Measurements from ENCODE around the gene BMP7. TPM values are rescaled to one million over a fixed set of nuclear protein-coding genes. Genes with fewer than 3 reads are reported as not detected.

BMP7 gene
- total and polyA plus RNA-seq, 8 donors, result 0.67 to 22.4 (median 16.2) TPM

DNA sequence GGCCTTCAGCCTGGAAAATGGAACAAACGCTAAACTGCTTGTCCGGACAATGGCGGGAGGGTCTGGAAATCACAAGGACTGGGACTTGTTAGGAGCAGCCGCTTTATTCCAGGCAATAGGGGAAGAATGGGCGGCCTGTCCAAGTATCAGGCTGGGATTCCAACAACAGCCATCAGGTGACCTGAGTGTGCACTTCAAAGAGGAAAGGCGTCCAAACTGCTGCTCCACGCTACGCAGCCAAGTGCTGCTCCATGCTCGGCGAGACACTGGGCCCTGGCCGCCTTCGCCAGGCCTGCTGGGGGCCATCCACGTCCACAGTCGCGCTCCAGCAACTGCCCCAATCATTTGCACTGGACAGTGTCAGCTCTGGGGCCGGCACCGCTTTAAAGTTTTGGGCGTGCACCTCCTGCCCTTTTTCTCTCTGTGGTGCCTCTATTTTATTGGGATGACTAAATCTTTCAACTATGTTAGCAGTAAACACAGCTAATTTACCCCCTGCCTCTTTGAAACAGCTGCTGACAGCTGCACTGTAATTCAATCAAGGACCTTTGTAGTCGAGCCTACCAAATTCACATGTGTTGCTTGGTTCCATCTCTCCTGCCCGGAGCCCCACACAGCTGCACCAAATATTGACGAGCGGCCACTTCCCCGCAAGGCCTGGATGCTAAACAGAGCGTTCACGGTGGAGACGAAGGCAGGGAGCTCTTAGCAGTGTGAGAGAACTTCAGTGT is 98.3 kb downstream of the BMP7 start:
- peak; percentile 57 for ATAC-seq
- Histone ChIP-seq H3K4me1 (no peaks in the 10 kb centered on the region), H3K36me3 (no peaks in the 10 kb centered on the region), H3K9me3 (no peaks in the 10 kb centered on the region), H3K4me3 (no peak overlapping the region), H3K27ac (peak overlapping the region in 1 of 2 donors; percentile 26), H3K27me3 (no peaks in the 10 kb centered on the region)
- intact Hi-C loops (cut with DNase I), result no loop called here
- peak in 2 of 4 donors; percentile 69 to 81 for DNase-seq
- TF ChIP-seq, protein P1, sequence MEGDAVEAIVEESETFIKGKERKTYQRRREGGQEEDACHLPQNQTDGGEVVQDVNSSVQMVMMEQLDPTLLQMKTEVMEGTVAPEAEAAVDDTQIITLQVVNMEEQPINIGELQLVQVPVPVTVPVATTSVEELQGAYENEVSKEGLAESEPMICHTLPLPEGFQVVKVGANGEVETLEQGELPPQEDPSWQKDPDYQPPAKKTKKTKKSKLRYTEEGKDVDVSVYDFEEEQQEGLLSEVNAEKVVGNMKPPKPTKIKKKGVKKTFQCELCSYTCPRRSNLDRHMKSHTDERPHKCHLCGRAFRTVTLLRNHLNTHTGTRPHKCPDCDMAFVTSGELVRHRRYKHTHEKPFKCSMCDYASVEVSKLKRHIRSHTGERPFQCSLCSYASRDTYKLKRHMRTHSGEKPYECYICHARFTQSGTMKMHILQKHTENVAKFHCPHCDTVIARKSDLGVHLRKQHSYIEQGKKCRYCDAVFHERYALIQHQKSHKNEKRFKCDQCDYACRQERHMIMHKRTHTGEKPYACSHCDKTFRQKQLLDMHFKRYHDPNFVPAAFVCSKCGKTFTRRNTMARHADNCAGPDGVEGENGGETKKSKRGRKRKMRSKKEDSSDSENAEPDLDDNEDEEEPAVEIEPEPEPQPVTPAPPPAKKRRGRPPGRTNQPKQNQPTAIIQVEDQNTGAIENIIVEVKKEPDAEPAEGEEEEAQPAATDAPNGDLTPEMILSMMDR (IDR thresholded peaks at IDR 0.05), result no peak

DNA sequence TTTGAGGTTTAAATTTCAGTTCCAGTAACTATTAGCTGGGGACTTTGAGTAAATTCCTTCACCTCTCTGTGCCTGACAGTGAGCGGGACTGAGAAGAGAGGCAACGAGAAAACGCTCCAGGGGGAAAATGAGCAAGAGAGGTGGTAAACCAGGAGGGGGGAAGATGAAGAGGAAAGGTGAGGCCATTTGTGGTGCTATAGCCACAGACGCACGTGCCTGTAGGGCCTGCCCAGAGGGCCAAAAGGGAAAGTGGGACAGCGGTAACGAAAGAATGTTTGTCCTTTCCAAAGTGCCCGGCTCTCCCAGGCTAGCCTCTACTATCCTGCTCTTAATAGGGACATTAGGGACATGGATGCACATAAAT is 99.2 kb downstream of the BMP7 start:
- Histone ChIP-seq H3K4me3 (no peak overlapping the region), H3K9me3 (no peaks in the 10 kb centered on the region), H3K4me1 (no peaks in the 10 kb centered on the region), H3K36me3 (no peaks in the 10 kb centered on the region), H3K27ac (no peak overlapping the region), H3K27me3 (no peaks in the 10 kb centered on the region)
- DNase-seq (no peak), ATAC-seq (no peak)
- intact Hi-C loops (cut with DNase I), result no loop called here
- TF ChIP-seq, protein P1 (IDR thresholded peaks at IDR 0.05), result no peak

DNA sequence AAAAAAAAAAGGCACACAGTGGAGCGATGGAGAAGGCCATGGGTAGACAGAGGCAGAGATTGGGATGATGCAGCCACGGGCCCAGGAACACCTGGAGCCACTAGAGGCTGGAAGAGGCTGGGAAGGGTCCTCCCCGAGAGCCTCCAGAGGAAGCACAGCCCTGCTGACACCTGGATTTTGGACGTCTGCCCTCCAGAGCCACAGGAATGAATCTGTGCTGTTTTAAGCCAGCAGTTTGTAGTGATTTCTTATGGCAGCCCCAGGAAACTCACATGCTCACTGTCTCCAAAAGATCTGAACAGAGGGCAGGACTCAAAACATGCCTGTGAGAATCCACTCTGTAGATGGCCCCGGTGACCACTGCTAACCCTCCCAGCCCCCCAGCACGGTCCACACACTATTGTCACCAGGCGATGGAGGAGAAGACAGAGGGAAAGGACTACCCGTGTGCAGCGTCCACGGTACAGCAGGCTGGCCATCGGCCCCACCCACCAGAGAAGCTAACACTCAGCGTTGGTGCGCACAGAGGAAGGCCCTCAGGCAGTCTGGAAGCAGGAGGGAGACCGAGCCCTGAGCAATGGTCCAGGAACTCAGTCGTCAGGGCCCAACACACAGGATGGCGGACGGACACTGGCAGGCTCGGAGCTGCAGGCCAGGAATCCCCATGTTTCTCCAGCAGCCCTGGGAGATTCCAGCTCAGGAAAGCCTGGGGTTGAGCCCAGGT is 99.7 kb downstream of the BMP7 start:
- H3K27me3 ChIP-seq, result no peaks in the 10 kb centered on the region
- intact Hi-C loops (cut with DNase I), result no loop called here
- TF ChIP-seq, protein P1 (IDR thresholded peaks at IDR 0.05), result no peak

DNA sequence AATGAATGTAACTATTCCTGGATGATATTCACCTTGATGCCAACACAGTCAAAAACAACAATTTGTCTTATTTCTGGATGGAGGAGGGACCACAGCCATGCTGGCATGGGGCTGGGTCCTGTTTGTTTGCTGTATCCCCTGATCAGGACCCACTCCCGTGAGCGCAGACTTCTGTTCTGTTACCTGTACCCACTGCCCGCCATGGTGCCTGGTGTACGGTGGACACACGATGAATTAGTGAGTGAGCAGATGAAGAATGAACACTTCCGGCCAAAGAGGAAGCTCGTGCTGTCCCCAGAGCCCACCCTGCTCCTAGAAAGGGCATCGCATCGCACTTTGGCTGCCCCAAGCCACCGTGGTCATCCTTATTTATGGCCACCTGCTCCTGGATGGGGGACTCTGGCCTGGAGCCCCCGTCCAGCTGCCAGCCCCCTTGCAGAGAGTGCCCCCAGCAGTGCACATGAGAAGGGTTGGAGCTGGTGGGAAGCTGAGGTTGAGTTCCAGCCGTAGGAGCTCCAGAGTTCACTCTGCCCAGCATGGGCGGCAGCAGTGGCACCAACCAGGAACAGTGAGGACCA is 100.9 kb downstream of the BMP7 start:
- Histone ChIP-seq H3K36me3 (no peaks in the 10 kb centered on the region), H3K4me1 (no peaks in the 10 kb centered on the region), H3K27me3 (no peaks in the 10 kb centered on the region), H3K4me3 (no peak overlapping the region), H3K27ac (no peak overlapping the region), H3K9me3 (no peaks in the 10 kb centered on the region)
- ATAC-seq, result no peak
- DNase-seq, result no peak
- intact Hi-C loops (cut with DNase I), result no loop called here
- TF ChIP-seq, protein P1 (IDR thresholded peaks at IDR 0.05), result no peak

More for the DNA sequence above, 99.7 kb downstream of the BMP7 start:
- ATAC-seq, result no peak
- Histone ChIP-seq H3K9me3 (no peaks in the 10 kb centered on the region), H3K27ac (no peak overlapping the region), H3K4me3 (no peak overlapping the region), H3K36me3 (no peaks in the 10 kb centered on the region), H3K4me1 (no peaks in the 10 kb centered on the region)
- DNase-seq, result no peak

DNA sequence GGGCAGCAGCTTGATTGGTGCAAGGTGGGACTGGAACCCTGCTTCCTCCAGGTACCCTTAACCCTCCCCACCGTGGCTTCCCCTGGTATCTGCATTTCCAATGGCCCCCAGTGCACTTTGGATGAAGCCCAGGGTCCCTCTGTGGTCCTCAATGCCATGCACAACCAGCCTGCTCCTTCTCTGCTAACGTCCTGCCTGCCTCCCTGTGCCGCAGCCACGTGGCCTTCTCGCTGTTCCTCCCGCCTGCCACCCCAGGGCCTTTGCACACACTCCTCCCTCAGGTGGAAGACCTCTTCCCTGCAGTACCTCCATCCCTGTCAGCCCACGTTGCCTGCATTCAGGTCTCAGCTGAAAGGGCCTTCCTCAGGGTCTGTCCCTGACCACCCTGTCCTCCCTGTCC is 101.6 kb downstream of the BMP7 start:
- H3K27me3 ChIP-seq, result no peaks in the 10 kb centered on the region
- ATAC-seq (no peak), DNase-seq (no peak)
- no peaks in the 10 kb centered on the region for H3K36me3 ChIP-seq
- no peaks in the 10 kb centered on the region for H3K4me1 ChIP-seq
- TF ChIP-seq, protein P1 (IDR thresholded peaks at IDR 0.05), result no peak
- H3K27ac ChIP-seq, result no peak overlapping the region
- intact Hi-C loops (cut with DNase I), result no loop called here
- H3K9me3 ChIP-seq, result no peaks in the 10 kb centered on the region
- H3K4me3 ChIP-seq, result no peak overlapping the region

Data from left lung (tissue), 10 donors.